GM12878 (cell line): Measurements from ENCODE around the gene CLIC5. TPM values are rescaled to one million over a fixed set of nuclear protein-coding genes. Genes with fewer than 3 reads are reported as not detected.

ENCODE experiments used
- ATAC-seq: fragments of 200-7000 bp; cut with Tn5 transposase; 3 replicates; pipeline ENCODE4 v1.9.1; 2020; ENCODE audit warnings: mild to moderate bottlenecking, moderate library complexity
- BruUV-seq: library from RNA; stranded (reverse); fragments of 400-500 nt; replicated peaks from 2 replicates; lab custom pipeline; 2021; lab: Mats Ljungman, UMichigan
- CTCF ChIA-PET: fragments of 300-600 bp; sonication (Branson Sonifier 250); formaldehyde crosslinking; extraction: SDS; loops from one replicate; lab custom pipeline; 2021; ENCODE audit warnings: inconsistent platforms; lab: Yijun Ruan, JAX
- POLR2A ChIA-PET: fragments of 350-600 bp; formaldehyde crosslinking; extraction: SDS; loops from one replicate; lab custom pipeline; 2021; ENCODE audit warnings: inconsistent platforms; lab: Charles Lee
- RAD21 ChIA-PET: fragments of 300-600 bp; sonication (Branson Sonifier 250); formaldehyde crosslinking; loops from one replicate; lab custom pipeline; 2023; ENCODE audit warnings: antibody characterized with exemption; ENCODE audit not compliant: unreplicated experiment; lab: Charles Lee
- SMC1A ChIA-PET: fragments of 300-600 bp; sonication (Branson Sonifier 250); formaldehyde crosslinking; loops from one replicate; lab custom pipeline; 2023; ENCODE audit not compliant: unreplicated experiment, uncharacterized antibody; lab: Charles Lee
- DNase-seq: peaks from one replicate; pipeline ENCODE4 v3.0.0-alpha.2; 2011; ENCODE audit warnings: low read depth, low spot score
- FAIRE-seq: peaks from 3 replicates; lab custom pipeline; 2011; peaks lifted over from hg19 to GRCh38; lab: Jason Lieb, UNC
- H2AFZ ChIP-seq: 2 replicates; pipeline ENCODE4 v1.6.0; 2011; ENCODE audit warnings: low read depth, low read length, control low read depth; ENCODE audit not compliant: control insufficient read depth
- H3K27ac ChIP-seq: 2 replicates; pipeline ENCODE4 v1.5.1; 2011; ENCODE audit warnings: control low read depth; ENCODE audit not compliant: control insufficient read depth, insufficient read depth
- H3K27me3 ChIP-seq, 2 experiments: replicated peaks in 1 of 2; 2 replicates each; pipeline versions ENCODE4 v1.6.0 to v1.6.1; 2011; ENCODE audit warnings: low read length in 1 of 2; ENCODE audit not compliant: control insufficient read depth in 2 of 2, insufficient read depth in 2 of 2
- H3K36me3 ChIP-seq, 2 experiments: 2 replicates each; pipeline ENCODE4 v1.5.1; 2011; ENCODE audit warnings: low read length in 1 of 2; ENCODE audit not compliant: control insufficient read depth in 2 of 2, insufficient read depth in 2 of 2
- H3K4me1 ChIP-seq: 2 replicates; pipeline ENCODE4 v1.6.1; 2011; ENCODE audit warnings: mild to moderate bottlenecking, low read length, moderate library complexity, mixed read lengths; ENCODE audit not compliant: control insufficient read depth, insufficient read depth
- H3K4me2 ChIP-seq: 2 replicates; pipeline ENCODE4 v1.6.0; 2011; ENCODE audit warnings: control low read depth; ENCODE audit not compliant: control insufficient read depth, insufficient read depth
- H3K4me3 ChIP-seq: fragments of 200-600 bp; sonication (generic); 2 replicates; pipeline ENCODE4 v1.5.1; 2016
- H3K79me2 ChIP-seq: 2 replicates; pipeline ENCODE4 v1.6.0; 2011; ENCODE audit warnings: low read length; ENCODE audit not compliant: control insufficient read depth, insufficient read depth
- H3K9ac ChIP-seq: 2 replicates; pipeline ENCODE4 v1.8.0; 2011; ENCODE audit warnings: low read length, control low read depth, mixed read lengths; ENCODE audit not compliant: control insufficient read depth, insufficient read depth
- H3K9me3 ChIP-seq: replicated peaks from 3 replicates; pipeline ENCODE4 v1.5.1; 2011; ENCODE audit warnings: mild to moderate bottlenecking, low read length; ENCODE audit not compliant: control insufficient read depth, insufficient read depth
- H4K20me1 ChIP-seq: 2 replicates; pipeline ENCODE4 v1.6.0; 2011; ENCODE audit not compliant: control insufficient read depth, insufficient read depth
- CBX5 ChIP-seq: sonication (generic); IDR thresholded peaks from 2 replicates; pipeline ENCODE4 v1.6.1; 2016; ENCODE audit warnings: low read depth, moderate library complexity, mild to moderate bottlenecking, inconsistent platforms
- CHD2 ChIP-seq: IDR thresholded peaks from 2 replicates; pipeline ENCODE4 v1.6.1; 2011; ENCODE audit warnings: low read depth, low read length, improper control_type of control experiment, borderline replicate concordance
- CREB1 ChIP-seq: IDR thresholded peaks from 2 replicates; pipeline ENCODE4 v1.6.1; 2012; ENCODE audit warnings: low read depth, mild to moderate bottlenecking, inconsistent platforms
- E4F1 ChIP-seq: fragments of 450-650 bp; IDR thresholded peaks from 2 replicates; pipeline ENCODE4 v1.6.1; 2018; ENCODE audit warnings: borderline replicate concordance, mild to moderate bottlenecking; ENCODE audit not compliant: partially characterized antibody
- EGR1 ChIP-seq, 2 experiments: IDR thresholded peaks; 1 replicate in 1 of 2; 2 replicates in 1 of 2; pipeline ENCODE4 v1.6.1; 2011 to 2012; ENCODE audit warnings: low read depth in 2 of 2, low read length in 2 of 2, borderline replicate concordance in 1 of 2, mild to moderate bottlenecking in 1 of 2, moderate library complexity in 1 of 2
- FOS ChIP-seq: IDR thresholded peaks from 3 replicates; pipeline ENCODE4 v1.6.1; 2011; ENCODE audit warnings: borderline replicate concordance; ENCODE audit not compliant: insufficient read length; ENCODE audit errors: extremely low read depth
- KAT2A ChIP-seq: conservative IDR thresholded peaks from 2 replicates; pipeline ENCODE4 v1.6.1; 2011; ENCODE audit warnings: low read depth, low read length; ENCODE audit not compliant: control insufficient read depth
- NFYB ChIP-seq: IDR thresholded peaks from 2 replicates; pipeline ENCODE4 v1.6.1; 2011; ENCODE audit warnings: low read depth, mild to moderate bottlenecking, low read length, improper control_type of control experiment, moderate library complexity; ENCODE audit not compliant: insufficient read depth
- NR2C2 ChIP-seq: IDR thresholded peaks from 2 replicates; pipeline ENCODE4 v1.6.1; 2011; ENCODE audit warnings: borderline replicate concordance, low read depth; ENCODE audit not compliant: control insufficient read depth, insufficient read length
- RFX5 ChIP-seq: IDR thresholded peaks from 2 replicates; pipeline ENCODE4 v1.6.1; 2011; ENCODE audit warnings: low read depth, low read length, improper control_type of control experiment
- RUNX3 ChIP-seq: IDR thresholded peaks from 2 replicates; pipeline ENCODE4 v1.6.1; 2012; ENCODE audit warnings: low read length, inconsistent platforms
- TCF12 ChIP-seq: IDR thresholded peaks from 2 replicates; pipeline ENCODE4 v1.6.1; 2011; ENCODE audit warnings: low read depth, mild to moderate bottlenecking, low read length
- ZNF217 ChIP-seq: fragments of 450-650 bp; IDR thresholded peaks from 2 replicates; pipeline ENCODE4 v1.6.1; 2017; ENCODE audit warnings: antibody characterized with exemption, mild to moderate bottlenecking
- WGBS: methylation state at CpG from one replicate; pipeline ENCODE4 v1.1.6; 2016; ENCODE audit warnings: low lambda C conversion rate; ENCODE audit not compliant: insufficient replicate concordance, insufficient coverage; ENCODE audit errors: missing lambda C conversion rate; 5-methylcytosine and 5-hydroxymethylcytosine counted together
- in situ Hi-C: fragments of 300-500 bp; cut with MboI; formaldehyde crosslinking; loops from 9 replicates; pipeline ENCODE4 v1.14.3; 2018; ENCODE audit warnings: mixed read lengths
- intact Hi-C: fragments of 100-400 bp; cut with micrococcal nuclease; formaldehyde crosslinking; loops from one replicate; pipeline ENCODE4 v1.14.2; 2022; ENCODE audit not compliant: unreplicated experiment
- polyA plus RNA-seq, 11 experiments: library from polyadenylated mRNA; depleted of rRNA in 4 of 11; unstranded in 6 of 11; stranded (reverse) in 5 of 11; fragments of >200 nt; fragmentation: Nextera tagmentation in 4 of 11; fragmentation: Illumina TruSeq in 1 of 11; extraction: Ambion mirVana in 4 of 11; extraction: Trizol in 1 of 11; gene quantifications; 1 replicate in 1 of 11; 2 replicates in 10 of 11; pipeline versions ENCODE4 v1.2.1 to v1.2.3, GENCODE V29; 2011 to 2016; ENCODE audit warnings: inconsistent platforms in 2 of 11, missing spikeins in 2 of 11, low read depth in 1 of 11
- total RNA-seq, 4 experiments: library from RNA; depleted of rRNA in 3 of 4; stranded (reverse); fragments of >200 nt in 3 of 4; fragmentation: Illumina TruSeq in 1 of 4; extraction: Trizol in 1 of 4; gene quantifications; 2 replicates each; pipeline versions ENCODE4 v1.2.1 to v1.2.3, GENCODE V29; 2013 to 2021
- TF ChIP-seq, protein P1 (sequence below): IDR thresholded peaks from 2 replicates; pipeline ENCODE4 v1.6.1; 2011; ENCODE audit warnings: borderline replicate concordance, low read depth, mild to moderate bottlenecking, moderate library complexity, low read length; ENCODE audit not compliant: insufficient read depth, poor library complexity, severe bottlenecking

Gene CLIC5
- total and polyA plus RNA-seq, 10 of the 15 experiments (the other 5 are each of a cell fraction or from before 2014, with no cell fraction given), result 0.01 to 0.08 (median 0.02) TPM; not detected in 7

- in situ Hi-C loops, result loop anchor here (5.0 to 10.0 kb wide), 3 partner anchors 204 to 1449 kb away; no protein-coding TSS in a partner anchor
- no peaks in the 10 kb centered on the region for H3K9me3 ChIP-seq
- no peak overlapping the region for H3K9ac ChIP-seq
- WGBS, result 4% methylated on average over 5 of the region's 5 CpGs
- no peaks in the 10 kb centered on the region for H4K20me1 ChIP-seq
- H3K36me3 ChIP-seq, result no peaks in the 10 kb centered on the region
- no TSS peak for BruUV-seq
- no peaks in the 10 kb centered on the region; a peak in 1 of 4 replicates for H3K27me3 ChIP-seq
- FAIRE-seq, result peak; percentile 73
- no peaks in the 10 kb centered on the region for H3K79me2 ChIP-seq
- ChIA-PET CTCF (interaction anchor here (1.3 to 7.3 kb wide), 10 partner anchors 10 to 1452 kb away, joined by 3 to 88 read pairs (median 11); no protein-coding TSS in a partner anchor), RAD21 (interaction anchor here (0.8 to 3.5 kb wide), 11 partner anchors 10 to 1445 kb away, joined by 3 to 28 read pairs (median 6); no protein-coding TSS in a partner anchor), POLR2A (interaction anchor here (0.8 kb wide), 1 partner anchor 22 kb away, joined by 3 read pairs; no protein-coding TSS in a partner anchor), SMC1A (interaction anchor here (1.0 to 5.2 kb wide), 15 partner anchors 11 to 1446 kb away, joined by 3 to 60 read pairs (median 3); no protein-coding TSS in a partner anchor)
- peak; percentile 26 for DNase-seq
- intact Hi-C loops, result loop anchor here (1.0 to 10.0 kb wide), 8 partner anchors 91 to 916 kb away; partner anchors contain the start of gene SUPT3H
- H3K27ac ChIP-seq, result no peak overlapping the region
- no peak overlapping the region for H2AFZ ChIP-seq
- peak; percentile 84 for ATAC-seq
- H3K4me2 ChIP-seq, result peak overlapping the region; percentile 46; the same call in 1 of the 2 replicates
- H3K4me3 ChIP-seq, result no peak overlapping the region
- peaks cover 23% of the 10 kb centered on the region for H3K4me1 ChIP-seq
- TF ChIP-seq CREB1 (no peak; the same call in 1 of the 2 replicates), NR2C2 (no peak), CBX5 (no peak), E4F1 (no peak), RUNX3 (peak; percentile 96), RFX5 (no peak), EGR1 (IDR thresholded peaks at IDR 0.05; ENCODE audit: borderline replicate concordance in 1 of 2, low read depth in 2 of 2, low read length in 2 of 2) (no peak), TCF12 (no peak), ZNF217 (peak; percentile 93; the same call in 1 of the 2 replicates), CHD2 (peak; percentile 40; the same call in 1 of the 2 replicates), KAT2A (no peak), NFYB (no peak), FOS (no peak)
- TF ChIP-seq, protein P1, sequence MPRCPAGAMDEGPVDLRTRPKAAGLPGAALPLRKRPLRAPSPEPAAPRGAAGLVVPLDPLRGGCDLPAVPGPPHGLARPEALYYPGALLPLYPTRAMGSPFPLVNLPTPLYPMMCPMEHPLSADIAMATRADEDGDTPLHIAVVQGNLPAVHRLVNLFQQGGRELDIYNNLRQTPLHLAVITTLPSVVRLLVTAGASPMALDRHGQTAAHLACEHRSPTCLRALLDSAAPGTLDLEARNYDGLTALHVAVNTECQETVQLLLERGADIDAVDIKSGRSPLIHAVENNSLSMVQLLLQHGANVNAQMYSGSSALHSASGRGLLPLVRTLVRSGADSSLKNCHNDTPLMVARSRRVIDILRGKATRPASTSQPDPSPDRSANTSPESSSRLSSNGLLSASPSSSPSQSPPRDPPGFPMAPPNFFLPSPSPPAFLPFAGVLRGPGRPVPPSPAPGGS, result peak; percentile 35
Measured at GRCh38 chr6:45920819-45921511, 94.7 kb downstream of the CLIC5 start.
